ENCODE results near the gene PLPPR1.

GRCh38 chr9:101372327-101373118, 344.0 kb downstream of the PLPPR1 start:
- no peak for TF ChIP-seq CTCF (IDR thresholded peaks at IDR 0.05; ENCODE audit: extremely low read depth in 1 of 2, insufficient read depth in 1 of 2, low read depth in 1 of 2, low read length in 2 of 2)
- no peak for TF ChIP-seq POLR2AphosphoS5 (IDR thresholded peaks at IDR 0.05; ENCODE audit: insufficient read depth, low read depth, low read length)
- no peak for TF ChIP-seq GATA2 (IDR thresholded peaks at IDR 0.05; ENCODE audit: insufficient read depth, insufficient read length, low read depth, low read length)
- TF ChIP-seq POLR2A (IDR thresholded peaks at IDR 0.05; ENCODE audit: low read depth, low read length): no peak
- TF ChIP-seq MYC (IDR thresholded peaks at IDR 0.05; ENCODE audit: low read depth, low read length): no peak
- no peak for TF ChIP-seq EZH2 (IDR thresholded peaks at IDR 0.05; ENCODE audit: borderline replicate concordance, low read depth, low read length, severe bottlenecking)
